Panc1 (cell line): ENCODE measurements around the gene NACAD. TPM values are rescaled to one million over a fixed set of nuclear protein-coding genes. Genes with fewer than 3 reads are reported as not detected.

Source experiments
- ATAC-seq: fragments of 200-7000 bp; cut with Tn5 transposase; 2 replicates; pipeline ENCODE4 v1.9.1; 2020; ENCODE audit warnings: mild to moderate bottlenecking, moderate library complexity
- BruUV-seq: library from RNA; stranded (reverse); fragments of 400-500 nt; replicated peaks from 2 replicates; lab custom pipeline; 2021; lab: Mats Ljungman, UMichigan
- CTCF ChIA-PET: fragments of 300-600 bp; sonication (Branson Sonifier 250); formaldehyde crosslinking; loops from one replicate; lab custom pipeline; 2022; ENCODE audit warnings: antibody characterized with exemption; lab: Charles Lee
- POLR2A ChIA-PET: fragments of 300-600 bp; sonication (Branson Sonifier 250); formaldehyde crosslinking; loops from one replicate; lab custom pipeline; 2022; ENCODE audit warnings: antibody characterized with exemption; lab: Charles Lee
- DNase-seq: peaks from one replicate; pipeline ENCODE4 v3.0.0-alpha.2; 2010; ENCODE audit warnings: low read depth, low spot score
- H3K27ac ChIP-seq: 2 replicates; pipeline ENCODE4 v1.5.1; 2011; ENCODE audit warnings: mild to moderate bottlenecking, low read length, inconsistent platforms
- H3K27me3 ChIP-seq: fragments of 200-500 bp; sonication (Bioruptor generic); 2 replicates; pipeline ENCODE4 v1.6.0; 2014; ENCODE audit warnings: low read length, inconsistent platforms; ENCODE audit not compliant: control insufficient read depth, insufficient read depth
- H3K36me3 ChIP-seq: fragments of 200-500 bp; sonication (Bioruptor generic); 2 replicates; pipeline ENCODE4 v1.5.1; 2014; ENCODE audit warnings: inconsistent platforms, mild to moderate bottlenecking, low read length, moderate library complexity; ENCODE audit not compliant: control insufficient read depth, insufficient read depth
- H3K4me1 ChIP-seq: 2 replicates; pipeline ENCODE4 v1.5.1; 2011; ENCODE audit warnings: inconsistent platforms, mild to moderate bottlenecking, low read length, moderate library complexity; ENCODE audit not compliant: control insufficient read depth, insufficient read depth
- H3K4me3 ChIP-seq, 2 experiments: 2 replicates each; pipeline ENCODE4 v1.5.1; 2011 to 2012; ENCODE audit warnings: low read depth in 2 of 2, low read length in 2 of 2, mild to moderate bottlenecking in 2 of 2, inconsistent platforms in 1 of 2, moderate library complexity in 1 of 2
- H3K9me3 ChIP-seq: fragments of 200-500 bp; sonication (Bioruptor generic); 2 replicates; pipeline ENCODE4 v1.5.1; 2014; ENCODE audit warnings: low read depth, mild to moderate bottlenecking, inconsistent platforms, low read length, moderate library complexity; ENCODE audit not compliant: control insufficient read depth, insufficient read depth
- CTCF ChIP-seq: fragments of 450-650 bp; IDR thresholded peaks from 2 replicates; pipeline ENCODE4 v1.5.1; 2017; ENCODE audit warnings: mild to moderate bottlenecking
- POLR2AphosphoS5 ChIP-seq: IDR thresholded peaks from 2 replicates; pipeline ENCODE4 v1.6.1; 2012; ENCODE audit warnings: mild to moderate bottlenecking, low read depth, low read length, moderate library complexity
- REST ChIP-seq, 2 experiments: IDR thresholded peaks; 2 replicates each; pipeline ENCODE4 v1.6.1; 2011 to 2012; ENCODE audit warnings: low read depth in 2 of 2, control low read depth in 1 of 2, low read length in 1 of 2, mild to moderate bottlenecking in 1 of 2, moderate library complexity in 1 of 2; ENCODE audit not compliant: insufficient read depth in 1 of 2
- SIN3A ChIP-seq: IDR thresholded peaks from 2 replicates; pipeline ENCODE4 v1.6.1; 2012; ENCODE audit warnings: low read depth, mild to moderate bottlenecking, low read length, moderate library complexity, borderline replicate concordance; ENCODE audit not compliant: insufficient read depth
- TCF7L2 ChIP-seq: IDR thresholded peaks from 2 replicates; pipeline ENCODE4 v1.6.1; 2011; ENCODE audit warnings: mild to moderate bottlenecking, low read depth, low read length, inconsistent platforms
- in situ Hi-C: cut with HindIII; loops from 2 replicates; pipeline ENCODE4 v1.10.0; 2016; ENCODE audit warnings: low sequenced_read_pairs, low pct_unique_long_range_greater_than_20kb
- intact Hi-C: fragments of 100-400 bp; cut with micrococcal nuclease; formaldehyde crosslinking; loops from one replicate; pipeline ENCODE4 v1.10.0; 2022; ENCODE audit not compliant: unreplicated experiment
- total RNA-seq: library from RNA; stranded (reverse); gene quantifications from one replicate; pipeline ENCODE4 v1.2.1, GENCODE V29; 2021; ENCODE audit not compliant: unreplicated experiment

NACAD gene
- total RNA-seq, 1 experiment from 2014 or later, result 5.3 TPM

- in situ Hi-C loops, result no loop called here
- no peak for ATAC-seq
- H3K27me3 ChIP-seq, result no peaks in the 10 kb centered on the region
- no peaks in the 10 kb centered on the region for H3K9me3 ChIP-seq
- intact Hi-C loops, result no loop called here
- no peaks in the 10 kb centered on the region for H3K4me1 ChIP-seq
- TF ChIP-seq CTCF (no peak), POLR2AphosphoS5 (no peak), REST (IDR thresholded peaks at IDR 0.05; ENCODE audit: insufficient read depth in 1 of 2, low read depth in 2 of 2, low read length in 1 of 2) (no peak), SIN3A (no peak), TCF7L2 (no peak)
- no peak overlapping the region for H3K27ac ChIP-seq
- BruUV-seq, result no TSS peak
- no peak for DNase-seq
- no peaks in the 10 kb centered on the region for H3K36me3 ChIP-seq
- POLR2A ChIA-PET, result no interaction called here
- CTCF ChIA-PET, result no interaction called here
- H3K4me3 ChIP-seq, result no peak overlapping the region
Measured at GRCh38 chr7:45050198-45050597, 38.6 kb downstream of the NACAD start.

- Histone ChIP-seq H3K27me3 (no peaks in the 10 kb centered on the region), H3K36me3 (no peaks in the 10 kb centered on the region), H3K27ac (no peak overlapping the region), H3K4me3 (no peak overlapping the region), H3K9me3 (no peaks in the 10 kb centered on the region), H3K4me1 (no peaks in the 10 kb centered on the region)
- TF ChIP-seq POLR2AphosphoS5 (no peak), SIN3A (no peak), TCF7L2 (no peak), CTCF (no peak), REST (IDR thresholded peaks at IDR 0.05; ENCODE audit: insufficient read depth in 1 of 2, low read depth in 2 of 2, low read length in 1 of 2) (no peak)
- ChIA-PET CTCF (no interaction called here), POLR2A (interaction anchor here (0.7 kb wide), 1 partner anchor 37 kb away, joined by 4 read pairs; no protein-coding TSS in a partner anchor)
- in situ Hi-C loops, result no loop called here
- DNase-seq (peak; percentile 5), ATAC-seq (no peak)
- BruUV-seq, result no TSS peak
- intact Hi-C loops, result no loop called here
Measured at GRCh38 chr7:45048748-45049147, 40.0 kb downstream of the NACAD start.
